Upper lobe of left lung (tissue), 6 donors: ENCODE data around the gene ASIC4. TPM values are rescaled to one million over a fixed set of nuclear protein-coding genes. Genes with fewer than 3 reads are reported as not detected.

Source experiments
- ATAC-seq, 2 donors: fragments of 200-7000 bp; cut with Tn5 transposase; one replicate each; pipeline ENCODE4 v1.9.1; 2022; ENCODE audit warnings: mild to moderate bottlenecking in 2 of 2, moderate library complexity in 2 of 2; ENCODE audit not compliant: low FRiP score in 2 of 2
- DNase-seq, 2 donors: peaks; one replicate each; pipeline ENCODE4 v3.0.0-alpha.2; 2019 to 2020
- H3K27ac ChIP-seq, 4 donors: fragments of 200-600 bp; sonication (generic); one replicate each; pipeline ENCODE4 v1.5.1; 2016 to 2019
- H3K27me3 ChIP-seq, 4 donors: fragments of 200-600 bp; sonication (generic); one replicate each; pipeline ENCODE4 v1.5.1; 2017 to 2019
- H3K36me3 ChIP-seq, 4 donors: fragments of 200-600 bp; sonication (generic); one replicate each; pipeline ENCODE4 v1.5.1; 2016 to 2019
- H3K4me1 ChIP-seq, 4 donors: fragments of 200-600 bp; sonication (generic); one replicate each; pipeline ENCODE4 v1.5.1; 2018 to 2019
- H3K4me3 ChIP-seq, 4 donors: fragments of 200-600 bp; sonication (generic); one replicate each; pipeline ENCODE4 v1.5.1; 2017 to 2019; ENCODE audit warnings: mild to moderate bottlenecking in 2 of 4, moderate library complexity in 1 of 4
- H3K9me3 ChIP-seq, 4 donors: fragments of 200-600 bp; sonication (generic); one replicate each; pipeline ENCODE4 v1.5.1; 2018 to 2019
- EP300 ChIP-seq, 4 donors: sonication (generic); formaldehyde crosslinking; IDR thresholded peaks; one replicate each; pipeline ENCODE4 v1.5.1; 2017; ENCODE audit warnings: antibody characterized with exemption in 4 of 4, control low read depth in 2 of 4
- POLR2A ChIP-seq, 4 donors: fragments of 450-650 bp; IDR thresholded peaks; one replicate each; pipeline ENCODE4 v1.5.1; 2016 to 2017; ENCODE audit warnings: antibody characterized with exemption in 4 of 4, mild to moderate bottlenecking in 2 of 4
- POLR2AphosphoS5 ChIP-seq, 2 donors: sonication (generic); formaldehyde crosslinking; IDR thresholded peaks; one replicate each; pipeline ENCODE4 v1.5.1; 2017; ENCODE audit warnings: antibody characterized with exemption in 2 of 2
- WGBS, 2 donors: methylation state at CpG; one replicate each; pipeline ENCODE4 v1.1.5; 2017 to 2018; 5-methylcytosine and 5-hydroxymethylcytosine counted together
- total RNA-seq, 6 donors: library from RNA; depleted of rRNA in 4 of 6; stranded (reverse); fragments of >200 nt in 4 of 6; gene quantifications; one replicate each; pipeline versions ENCODE4 v1.1.0 to v1.2.1, GENCODE V29; 2016 to 2021
- TF ChIP-seq, protein P1 (sequence below), 6 experiments: fragments of 450-650 bp in 4 of 6; fragments of 200-600 bp in 2 of 6; sonication (generic) in 2 of 6; IDR thresholded peaks; one replicate each; pipeline ENCODE4 v1.5.1; 2016 to 2019; ENCODE audit warnings: antibody characterized with exemption in 6 of 6
- donor health status: DM: no; HTN: no; CAD: no; lungs with moderate emphysema.
- donor health status: DM: no; HTN: yes; CAD: no; lungs with severe emphysema.

Gene ASIC4
- total RNA-seq, 6 donors from 2014 or later: 0.20 to 0.34 (median 0.29) TPM; not detected in 3

DNA sequence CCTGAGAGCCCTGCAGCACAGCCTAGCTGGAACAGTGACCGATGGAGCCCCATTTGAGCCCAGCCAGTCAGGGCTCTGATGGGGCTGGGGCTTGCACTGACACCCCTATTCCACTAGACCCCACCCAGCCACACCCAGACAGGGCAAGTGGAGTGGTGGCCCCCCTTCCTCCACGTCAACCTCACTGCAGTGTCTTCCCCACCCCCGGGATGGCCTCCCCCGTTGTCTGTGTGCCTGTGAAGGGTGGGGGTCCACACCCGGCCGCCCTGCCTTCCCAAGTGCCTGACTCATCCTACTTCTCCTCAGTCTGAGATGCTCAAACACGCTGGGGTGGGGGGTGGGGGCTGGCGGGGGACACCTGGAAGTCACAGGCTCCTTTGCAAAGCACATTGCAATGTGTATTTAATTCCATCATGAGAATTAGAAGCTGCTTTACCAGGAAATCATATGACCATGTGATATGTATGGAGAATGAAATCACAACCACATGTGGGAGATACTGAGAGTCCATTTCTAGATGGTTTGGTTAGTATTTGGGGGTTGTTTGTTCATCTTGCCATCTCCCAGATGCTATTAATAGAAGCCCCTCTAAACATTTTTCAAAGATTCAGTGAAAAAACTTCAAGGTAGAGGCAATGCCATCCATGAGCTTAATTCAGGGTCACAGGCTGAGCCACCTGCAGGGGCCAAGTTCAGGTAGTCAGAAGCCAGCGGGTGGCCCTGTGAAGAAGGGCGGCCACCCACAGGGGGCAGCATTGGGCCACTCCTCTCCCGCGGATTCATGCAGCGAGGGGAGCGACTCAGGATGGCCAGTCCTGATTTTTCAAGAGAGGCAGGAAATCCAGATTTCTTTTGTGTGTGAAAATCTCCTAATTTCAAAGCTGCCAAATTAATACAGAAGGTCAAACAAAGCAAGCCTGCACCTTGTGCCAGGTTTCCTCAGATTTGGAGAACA is 38.3 kb upstream of the ASIC4 start:
- WGBS, 2 donors: 35 to 38% methylated on average over 13 to 14 of the region's 14 CpGs
- ATAC-seq: peak in 1 of 2 donors; percentile 75
- DNase-seq: peak; percentile 72 to 88

DNA sequence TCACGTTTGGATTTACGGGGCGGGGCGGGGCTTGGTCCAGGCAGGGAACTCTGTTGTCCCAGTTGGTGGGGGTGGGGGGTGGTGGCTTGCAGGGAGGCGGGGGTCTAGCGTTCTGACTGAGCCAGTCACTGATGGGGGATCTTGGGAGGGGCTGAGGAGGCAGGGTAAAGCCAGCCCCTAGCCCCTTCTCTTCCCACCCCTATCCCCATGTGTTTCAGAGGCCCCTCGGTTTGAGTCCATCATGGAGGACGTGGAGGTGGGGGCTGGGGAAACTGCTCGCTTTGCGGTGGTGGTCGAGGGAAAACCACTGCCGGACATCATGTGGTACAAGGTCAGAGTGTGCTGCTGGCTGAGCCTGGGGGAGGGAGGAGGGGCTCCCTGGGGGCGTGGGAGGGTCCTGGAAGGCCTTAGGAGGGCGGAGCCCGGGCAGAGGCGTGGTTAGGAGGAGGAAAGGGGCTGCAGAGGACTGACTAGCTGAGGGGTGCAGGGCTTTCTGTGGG is 37.6 kb upstream of the ASIC4 start:
- Histone ChIP-seq H3K36me3 (no peaks in the 10 kb centered on the region), H3K27ac (no peak overlapping the region), H3K27me3 (peaks cover 0 to 4% (median 0%) of the 10 kb centered on the region in 4 donors), H3K9me3 (no peaks in the 10 kb centered on the region), H3K4me1 (peaks cover 0 to 5% (median 2%) of the 10 kb centered on the region in 4 donors), H3K4me3 (no peak overlapping the region)
- ATAC-seq: no peak
- no peak for DNase-seq
- TF ChIP-seq POLR2AphosphoS5 (IDR thresholded peaks at IDR 0.05) (no peak), POLR2A (IDR thresholded peaks at IDR 0.05) (no peak), EP300 (IDR thresholded peaks at IDR 0.05) (no peak)
- TF ChIP-seq, protein P1, sequence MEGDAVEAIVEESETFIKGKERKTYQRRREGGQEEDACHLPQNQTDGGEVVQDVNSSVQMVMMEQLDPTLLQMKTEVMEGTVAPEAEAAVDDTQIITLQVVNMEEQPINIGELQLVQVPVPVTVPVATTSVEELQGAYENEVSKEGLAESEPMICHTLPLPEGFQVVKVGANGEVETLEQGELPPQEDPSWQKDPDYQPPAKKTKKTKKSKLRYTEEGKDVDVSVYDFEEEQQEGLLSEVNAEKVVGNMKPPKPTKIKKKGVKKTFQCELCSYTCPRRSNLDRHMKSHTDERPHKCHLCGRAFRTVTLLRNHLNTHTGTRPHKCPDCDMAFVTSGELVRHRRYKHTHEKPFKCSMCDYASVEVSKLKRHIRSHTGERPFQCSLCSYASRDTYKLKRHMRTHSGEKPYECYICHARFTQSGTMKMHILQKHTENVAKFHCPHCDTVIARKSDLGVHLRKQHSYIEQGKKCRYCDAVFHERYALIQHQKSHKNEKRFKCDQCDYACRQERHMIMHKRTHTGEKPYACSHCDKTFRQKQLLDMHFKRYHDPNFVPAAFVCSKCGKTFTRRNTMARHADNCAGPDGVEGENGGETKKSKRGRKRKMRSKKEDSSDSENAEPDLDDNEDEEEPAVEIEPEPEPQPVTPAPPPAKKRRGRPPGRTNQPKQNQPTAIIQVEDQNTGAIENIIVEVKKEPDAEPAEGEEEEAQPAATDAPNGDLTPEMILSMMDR (IDR thresholded peaks at IDR 0.05): no peak
- WGBS, 2 donors: 14 to 38% methylated on average over 3 to 16 of the region's 16 CpGs

More for the DNA sequence above, 38.3 kb upstream of the ASIC4 start:
- TF ChIP-seq, protein P1 (IDR thresholded peaks at IDR 0.05): peak; percentile 65 to 86 (median 70)
- TF ChIP-seq POLR2AphosphoS5 (IDR thresholded peaks at IDR 0.05) (no peak), EP300 (IDR thresholded peaks at IDR 0.05) (no peak), POLR2A (IDR thresholded peaks at IDR 0.05) (no peak)
- no peak overlapping the region for H3K27ac ChIP-seq
- H3K9me3 ChIP-seq: no peaks in the 10 kb centered on the region
- H3K4me1 ChIP-seq: peaks cover 0 to 5% (median 2%) of the 10 kb centered on the region in 4 donors
- no peak overlapping the region for H3K4me3 ChIP-seq
- peaks cover 0 to 4% (median 0%) of the 10 kb centered on the region in 4 donors for H3K27me3 ChIP-seq
- no peaks in the 10 kb centered on the region for H3K36me3 ChIP-seq

DNA sequence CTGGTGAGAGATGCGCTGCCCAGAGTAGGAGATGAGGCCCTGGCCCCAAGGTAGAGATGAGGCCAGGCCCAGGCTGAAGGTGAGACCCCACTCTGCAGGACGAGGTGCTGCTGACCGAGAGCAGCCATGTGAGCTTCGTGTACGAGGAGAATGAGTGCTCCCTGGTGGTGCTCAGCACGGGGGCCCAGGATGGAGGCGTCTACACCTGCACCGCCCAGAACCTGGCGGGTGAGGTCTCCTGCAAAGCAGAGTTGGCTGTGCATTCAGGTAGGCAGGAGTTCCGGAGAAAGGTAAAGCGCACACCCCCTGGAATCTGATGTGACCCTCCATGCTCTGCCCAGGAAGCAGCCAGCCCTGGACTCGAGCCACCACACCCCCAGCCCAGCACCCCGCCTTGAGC is 37.1 kb upstream of the ASIC4 start:
- ATAC-seq: no peak
- H3K27ac ChIP-seq: no peak overlapping the region
- no peaks in the 10 kb centered on the region for H3K36me3 ChIP-seq
- no peaks in the 10 kb centered on the region for H3K9me3 ChIP-seq
- no peak for TF ChIP-seq POLR2AphosphoS5 (IDR thresholded peaks at IDR 0.05)
- no peak for TF ChIP-seq POLR2A (IDR thresholded peaks at IDR 0.05)
- TF ChIP-seq EP300 (IDR thresholded peaks at IDR 0.05): no peak
- TF ChIP-seq, protein P1 (IDR thresholded peaks at IDR 0.05): no peak
- no peak for DNase-seq
- H3K4me1 ChIP-seq: peaks cover 0 to 5% (median 2%) of the 10 kb centered on the region in 4 donors
- WGBS, 2 donors: 81 to 89% methylated on average over 5 to 13 of the region's 13 CpGs
- H3K27me3 ChIP-seq: peaks cover 0 to 4% (median 0%) of the 10 kb centered on the region in 4 donors
- H3K4me3 ChIP-seq: no peak overlapping the region

DNA sequence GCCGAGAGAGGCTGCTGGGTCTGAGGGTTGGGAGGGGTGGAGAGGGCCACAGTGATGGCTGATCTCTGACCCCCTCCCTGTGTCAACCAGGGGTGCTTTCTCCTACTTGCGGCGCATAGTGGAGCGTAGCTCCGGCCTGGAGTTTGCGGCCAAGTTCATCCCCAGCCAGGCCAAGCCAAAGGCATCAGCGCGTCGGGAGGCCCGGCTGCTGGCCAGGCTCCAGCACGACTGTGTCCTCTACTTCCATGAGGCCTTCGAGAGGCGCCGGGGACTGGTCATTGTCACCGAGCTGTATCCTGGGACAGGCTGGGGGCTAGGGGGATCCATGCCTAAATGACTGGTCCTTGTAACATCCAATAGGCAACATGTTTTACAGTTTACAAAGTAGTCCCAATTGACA is 36.5 kb upstream of the ASIC4 start:
- WGBS, 2 donors: 68 to 73% methylated on average over 7 to 15 of the region's 15 CpGs
- peaks cover 0 to 4% (median under 1%) of the 10 kb centered on the region in 4 donors for H3K27me3 ChIP-seq
- peak in 1 of 2 donors; percentile 59 for DNase-seq

More for the DNA sequence above, 36.5 kb upstream of the ASIC4 start:
- Histone ChIP-seq H3K4me1 (peaks cover 0 to 5% (median 2%) of the 10 kb centered on the region in 4 donors), H3K9me3 (no peaks in the 10 kb centered on the region), H3K4me3 (no peak overlapping the region), H3K27ac (no peak overlapping the region), H3K36me3 (no peaks in the 10 kb centered on the region)
- TF ChIP-seq, protein P1 (IDR thresholded peaks at IDR 0.05): no peak
- TF ChIP-seq POLR2A (IDR thresholded peaks at IDR 0.05) (no peak), EP300 (IDR thresholded peaks at IDR 0.05) (no peak), POLR2AphosphoS5 (IDR thresholded peaks at IDR 0.05) (no peak)
- no peak for ATAC-seq
